Stimulated activated effector memory CD8-positive, alpha-beta T cell treated with anti-CD3 and anti-CD28 coated beads, Interleukin-12 subunit alpha, Interleukin-12 subunit beta, amount 100 ng/mL, for 72 hours (primary cell): ENCODE results near the gene BMPR2.
"Not testable (repeated sequence)": the region's sequence is repeated elsewhere in the genome, so short reads cannot be mapped to it uniquely, and the experiment has no call there.

ENCODE experiments used
- ATAC-seq: fragments of 150-1000 bp; cut with Tn5 transposase; 2 replicates; pipeline ENCODE4 v1.10.0; 2021
- DNase-seq, 2 donors: peaks; one replicate each; pipeline ENCODE4 v3.0.0; 2021 to 2022; ENCODE audit warnings: low spot score in 2 of 2
- H3K27ac Mint-ChIP-seq: one replicate; pipeline ENCODE4 v1.8.0; 2022; ENCODE audit warnings: mild to moderate bottlenecking, mixed read lengths
- H3K36me3 Mint-ChIP-seq: one replicate; pipeline ENCODE4 v1.8.0; 2022; ENCODE audit warnings: mild to moderate bottlenecking, mixed read lengths
- H3K4me1 Mint-ChIP-seq: one replicate; pipeline ENCODE4 v1.8.0; 2022; ENCODE audit warnings: mixed read lengths
- H3K4me3 Mint-ChIP-seq: one replicate; pipeline ENCODE4 v1.8.0; 2022; ENCODE audit warnings: mild to moderate bottlenecking, mixed read lengths
- H3K9me3 Mint-ChIP-seq: one replicate; pipeline ENCODE4 v1.8.0; 2022; ENCODE audit warnings: mixed read lengths

The BMPR2 gene

GRCh38 chr2:202375609-202376408, at the start of gene BMPR2:
TSS of gene BMPR2 (plus strand) at chr2:202376327. CDS start at chr2:202377475, 1,148 bp downstream.
- Mint-ChIP-seq H3K27ac (peak within 1 kb of the TSS; percentile 95), H3K36me3 (peaks cover 21% of the 10 kb centered on the region), H3K9me3 (no peaks in the 10 kb centered on the region), H3K4me3 (peak within 1 kb of the TSS; percentile 95), H3K4me1 (peaks cover 21% of the 10 kb centered on the region)
- ATAC-seq (peak; percentile 89), DNase-seq (peak; percentile 90 to 91)

GRCh38 chr2:202327858-202328257, 48.3 kb upstream of the BMPR2 start:
- DNase-seq (no peak), ATAC-seq (no peak)
- Mint-ChIP-seq H3K4me3 (no peak overlapping the region), H3K9me3 (no peaks in the 10 kb centered on the region), H3K4me1 (no peaks in the 10 kb centered on the region), H3K27ac (no peak overlapping the region), H3K36me3 (peaks cover 11% of the 10 kb centered on the region)

GRCh38 chr2:202335791-202336467, 40.2 kb upstream of the BMPR2 start:
- H3K36me3 Mint-ChIP-seq, result no peaks in the 10 kb centered on the region
- no peaks in the 10 kb centered on the region for H3K4me1 Mint-ChIP-seq
- DNase-seq (no peak), ATAC-seq (no peak)
- H3K27ac Mint-ChIP-seq, result no peak overlapping the region
- H3K4me3 Mint-ChIP-seq, result no peak overlapping the region
- H3K9me3 Mint-ChIP-seq, result no peaks in the 10 kb centered on the region

- no peak overlapping the region for H3K27ac Mint-ChIP-seq
- no peak for DNase-seq
- no peaks in the 10 kb centered on the region for H3K36me3 Mint-ChIP-seq
- H3K4me1 Mint-ChIP-seq, result no peaks in the 10 kb centered on the region
- no peaks in the 10 kb centered on the region for H3K9me3 Mint-ChIP-seq
- no peak overlapping the region for H3K4me3 Mint-ChIP-seq
- no peak for ATAC-seq
Measured at GRCh38 chr2:202337151-202337550, 39.0 kb upstream of the BMPR2 start.

- Mint-ChIP-seq H3K36me3 (no peaks in the 10 kb centered on the region), H3K9me3 (no peaks in the 10 kb centered on the region)
- no peak for ATAC-seq
Measured at GRCh38 chr2:202337706-202338346, 38.3 kb upstream of the BMPR2 start.

GRCh38 chr2:202339071-202339870, 36.9 kb upstream of the BMPR2 start:
- DNase-seq (no peak), ATAC-seq (no peak)
- Mint-ChIP-seq H3K27ac (no peak overlapping the region), H3K4me3 (no peak overlapping the region), H3K9me3 (no peaks in the 10 kb centered on the region), H3K36me3 (no peaks in the 10 kb centered on the region), H3K4me1 (no peaks in the 10 kb centered on the region)

More at GRCh38 chr2:202337706-202338346, 38.3 kb upstream of the BMPR2 start:
- H3K4me1 Mint-ChIP-seq, result no peaks in the 10 kb centered on the region
- no peak for DNase-seq
- H3K4me3 Mint-ChIP-seq, result no peak overlapping the region
- H3K27ac Mint-ChIP-seq, result no peak overlapping the region

GRCh38 chr2:202344178-202344577, 31.9 kb upstream of the BMPR2 start:
- DNase-seq (no peak), ATAC-seq (no peak)
- Mint-ChIP-seq H3K27ac (no peak overlapping the region), H3K9me3 (no peaks in the 10 kb centered on the region), H3K4me3 (no peak overlapping the region), H3K4me1 (no peaks in the 10 kb centered on the region), H3K36me3 (no peaks in the 10 kb centered on the region)

- ATAC-seq (no peak), DNase-seq (no peak)
- Mint-ChIP-seq H3K27ac (no peak overlapping the region), H3K9me3 (no peaks in the 10 kb centered on the region), H3K36me3 (no peaks in the 10 kb centered on the region), H3K4me1 (no peaks in the 10 kb centered on the region), H3K4me3 (no peak overlapping the region)
Measured at GRCh38 chr2:202346180-202346579, 29.9 kb upstream of the BMPR2 start.

DNA sequence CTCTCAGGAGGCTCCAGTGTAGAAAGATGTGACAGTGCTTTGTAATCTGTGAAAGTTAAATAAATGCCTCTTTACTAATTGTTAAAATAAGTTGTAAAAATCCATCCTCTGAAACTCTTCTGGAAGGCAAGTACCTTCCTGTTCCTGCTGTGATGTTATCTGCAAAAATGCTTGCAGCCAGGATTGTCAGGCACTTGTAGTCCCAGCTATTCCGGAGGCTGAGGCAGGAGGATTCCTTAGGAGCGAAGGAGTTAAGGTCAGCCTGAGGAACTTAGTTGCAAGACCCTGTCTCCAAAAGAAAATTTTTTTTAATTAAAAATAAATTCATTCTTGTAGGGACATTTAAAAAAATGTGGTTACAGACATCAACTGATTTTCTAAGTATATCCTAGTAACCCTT, 22.7 kb upstream of the BMPR2 start:
- Mint-ChIP-seq H3K4me3 (no peak overlapping the region), H3K36me3 (no peaks in the 10 kb centered on the region), H3K4me1 (no peaks in the 10 kb centered on the region), H3K9me3 (no peaks in the 10 kb centered on the region), H3K27ac (no peak overlapping the region)
- ATAC-seq (no peak), DNase-seq (no peak)

- no peak for ATAC-seq
- H3K27ac Mint-ChIP-seq, result no peak overlapping the region
Measured at GRCh38 chr2:202355993-202356505, 20.1 kb upstream of the BMPR2 start.

GRCh38 chr2:202358924-202359323, 17.2 kb upstream of the BMPR2 start:
- not testable (repeated sequence) for H3K4me3 Mint-ChIP-seq

More at GRCh38 chr2:202355993-202356505, 20.1 kb upstream of the BMPR2 start:
- Mint-ChIP-seq H3K9me3 (no peaks in the 10 kb centered on the region), H3K4me1 (no peaks in the 10 kb centered on the region), H3K36me3 (no peaks in the 10 kb centered on the region), H3K4me3 (no peak overlapping the region)
- no peak for DNase-seq

DNA sequence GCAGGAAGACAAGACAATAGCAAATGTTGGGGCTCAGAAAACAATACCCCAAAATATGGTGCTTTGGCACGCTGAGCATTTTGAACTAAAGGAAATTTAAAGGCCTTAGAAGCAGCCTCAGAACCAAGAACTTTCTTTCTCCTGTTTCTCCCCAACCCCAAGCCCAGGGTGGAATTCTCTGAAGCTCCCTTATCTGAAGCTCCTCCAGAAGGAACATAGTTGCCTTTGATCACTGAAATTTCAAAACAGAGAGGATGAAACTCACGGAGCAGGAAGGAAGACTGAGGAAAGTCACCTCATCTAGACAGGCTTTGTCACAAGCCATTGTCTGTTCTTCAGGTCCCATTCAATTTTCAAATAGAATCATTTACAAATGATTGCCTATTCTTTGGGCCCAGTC, 15.5 kb upstream of the BMPR2 start:
- H3K36me3 Mint-ChIP-seq, result no peaks in the 10 kb centered on the region
- H3K4me1 Mint-ChIP-seq, result no peaks in the 10 kb centered on the region
- DNase-seq, result no peak
- no peaks in the 10 kb centered on the region for H3K9me3 Mint-ChIP-seq
- H3K27ac Mint-ChIP-seq, result no peak overlapping the region
- no peak overlapping the region for H3K4me3 Mint-ChIP-seq
- no peak for ATAC-seq

More at GRCh38 chr2:202358924-202359323, 17.2 kb upstream of the BMPR2 start:
- ATAC-seq, H3K36me3 Mint-ChIP-seq, H3K4me1 Mint-ChIP-seq, DNase-seq, H3K9me3 Mint-ChIP-seq, H3K27ac Mint-ChIP-seq: not testable (repeated sequence)

DNA sequence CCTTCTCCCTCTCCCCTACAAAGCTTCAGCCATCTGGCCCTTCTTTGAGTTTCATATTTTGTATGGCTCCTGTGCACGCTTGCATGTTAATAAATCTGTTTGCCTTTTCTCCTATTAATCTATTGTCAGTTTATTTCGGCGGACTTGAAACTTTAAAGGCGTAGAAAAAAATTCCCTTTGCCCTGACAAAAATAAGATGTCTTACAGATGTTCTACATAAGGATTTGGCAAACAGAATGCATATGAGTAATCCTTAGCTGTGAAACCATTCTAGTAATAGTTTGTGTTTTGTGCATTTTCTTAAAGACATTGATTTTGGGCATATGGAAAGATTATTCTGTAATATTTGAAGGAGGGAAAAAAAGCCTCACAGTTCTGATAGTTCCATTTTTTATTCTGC, 15.0 kb upstream of the BMPR2 start:
- DNase-seq, result no peak
- Mint-ChIP-seq H3K4me1 (no peaks in the 10 kb centered on the region), H3K36me3 (no peaks in the 10 kb centered on the region), H3K4me3 (no peak overlapping the region), H3K9me3 (no peaks in the 10 kb centered on the region), H3K27ac (no peak overlapping the region)
- ATAC-seq, result no peak

GRCh38 chr2:202373490-202373889, 2.6 kb upstream of the BMPR2 start:
- ATAC-seq (no peak), DNase-seq (no peak)
- peaks cover 10% of the 10 kb centered on the region for H3K4me1 Mint-ChIP-seq
- no peak overlapping the region for H3K27ac Mint-ChIP-seq
- H3K36me3 Mint-ChIP-seq, result peaks cover 21% of the 10 kb centered on the region
- peak overlapping the region; percentile 19 for H3K4me3 Mint-ChIP-seq
- no peaks in the 10 kb centered on the region for H3K9me3 Mint-ChIP-seq

- peaks cover 21% of the 10 kb centered on the region for H3K36me3 Mint-ChIP-seq
- not testable (repeated sequence) for H3K9me3 Mint-ChIP-seq, DNase-seq, ATAC-seq, H3K27ac Mint-ChIP-seq
- peak overlapping the region; percentile 95 for H3K4me3 Mint-ChIP-seq
- peaks cover 14% of the 10 kb centered on the region for H3K4me1 Mint-ChIP-seq
Measured at GRCh38 chr2:202374383-202374782, 1.7 kb upstream of the BMPR2 start.
